Osteocyte (in vitro differentiated cells): Measurements from ENCODE around the gene OMG. TPM values are rescaled to one million over a fixed set of nuclear protein-coding genes. Genes with fewer than 3 reads are reported as not detected.

Source experiments
- DNase-seq: peaks from one replicate; pipeline ENCODE4 v3.0.0; 2021; ENCODE audit warnings: mixed read lengths; ENCODE audit not compliant: unreplicated experiment; ENCODE audit errors: extremely low spot score
- H3K27ac Mint-ChIP-seq: one replicate; pipeline ENCODE4 v1.8.0; 2021; ENCODE audit warnings: mild to moderate bottlenecking, mixed read lengths; ENCODE audit not compliant: unreplicated experiment
- H3K27me3 Mint-ChIP-seq: one replicate; pipeline ENCODE4 v1.8.0; 2021; ENCODE audit warnings: mixed read lengths; ENCODE audit not compliant: unreplicated experiment
- H3K36me3 Mint-ChIP-seq: one replicate; pipeline ENCODE4 v1.8.0; 2021; ENCODE audit warnings: mixed read lengths; ENCODE audit not compliant: unreplicated experiment
- H3K4me1 Mint-ChIP-seq: one replicate; pipeline ENCODE4 v1.8.0; 2021; ENCODE audit warnings: mixed read lengths; ENCODE audit not compliant: unreplicated experiment
- H3K4me3 Mint-ChIP-seq: one replicate; pipeline ENCODE4 v1.8.0; 2021; ENCODE audit warnings: mild to moderate bottlenecking, moderate library complexity, mixed read lengths; ENCODE audit not compliant: unreplicated experiment
- H3K9me3 Mint-ChIP-seq: one replicate; pipeline ENCODE4 v1.8.0; 2021; ENCODE audit warnings: mixed read lengths; ENCODE audit not compliant: unreplicated experiment
- total RNA-seq: library from RNA; stranded (reverse); gene quantifications from 2 replicates; pipeline ENCODE4 v1.2.1, GENCODE V29; 2021
- TF ChIP-seq, protein P1 (sequence below): fragments of 200-600 bp; sonication (generic); IDR thresholded peaks from 2 replicates; pipeline ENCODE4 v1.5.0; 2021; ENCODE audit warnings: antibody characterized with exemption, mild to moderate bottlenecking, moderate library complexity

Gene OMG
- total RNA-seq, 1 donor from 2014 or later, result not detected

- TF ChIP-seq, protein P1, sequence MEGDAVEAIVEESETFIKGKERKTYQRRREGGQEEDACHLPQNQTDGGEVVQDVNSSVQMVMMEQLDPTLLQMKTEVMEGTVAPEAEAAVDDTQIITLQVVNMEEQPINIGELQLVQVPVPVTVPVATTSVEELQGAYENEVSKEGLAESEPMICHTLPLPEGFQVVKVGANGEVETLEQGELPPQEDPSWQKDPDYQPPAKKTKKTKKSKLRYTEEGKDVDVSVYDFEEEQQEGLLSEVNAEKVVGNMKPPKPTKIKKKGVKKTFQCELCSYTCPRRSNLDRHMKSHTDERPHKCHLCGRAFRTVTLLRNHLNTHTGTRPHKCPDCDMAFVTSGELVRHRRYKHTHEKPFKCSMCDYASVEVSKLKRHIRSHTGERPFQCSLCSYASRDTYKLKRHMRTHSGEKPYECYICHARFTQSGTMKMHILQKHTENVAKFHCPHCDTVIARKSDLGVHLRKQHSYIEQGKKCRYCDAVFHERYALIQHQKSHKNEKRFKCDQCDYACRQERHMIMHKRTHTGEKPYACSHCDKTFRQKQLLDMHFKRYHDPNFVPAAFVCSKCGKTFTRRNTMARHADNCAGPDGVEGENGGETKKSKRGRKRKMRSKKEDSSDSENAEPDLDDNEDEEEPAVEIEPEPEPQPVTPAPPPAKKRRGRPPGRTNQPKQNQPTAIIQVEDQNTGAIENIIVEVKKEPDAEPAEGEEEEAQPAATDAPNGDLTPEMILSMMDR, result no peak
- peaks cover 35% of the 10 kb centered on the region for H3K36me3 Mint-ChIP-seq
- peak overlapping the region; percentile 54 for H3K27ac Mint-ChIP-seq
- H3K27me3 Mint-ChIP-seq, result no peaks in the 10 kb centered on the region
- no peak for DNase-seq
- H3K4me1 Mint-ChIP-seq, result peaks cover 28% of the 10 kb centered on the region
- no peaks in the 10 kb centered on the region for H3K9me3 Mint-ChIP-seq
- H3K4me3 Mint-ChIP-seq, result no peak overlapping the region
Measured at GRCh38 chr17:31248986-31249834, 47.8 kb downstream of the OMG start.

Other genes starting within 250 kb of the OMG start
- gene NF1, start 202.3 kb downstream of the OMG start, total RNA-seq, result 66.7 and 70.4 TPM in 2 replicates
- not detected in 2 replicates for gene EVI2B, start 16.8 kb upstream of the OMG start, total RNA-seq
- gene EVI2A, start 24.4 kb upstream of the OMG start, total RNA-seq, result not detected in 2 replicates
- 0.99 and 1.0 TPM in 2 replicates for gene RAB11FIP4, start 94.4 kb upstream of the OMG start, total RNA-seq